Measurements from ENCODE around the gene SCGB1D2. TPM values are rescaled to one million over a fixed set of nuclear protein-coding genes. Genes with fewer than 3 reads are reported as not detected.

SCGB1D2 gene
- total and polyA plus RNA-seq, 8 donors: not detected

DNA sequence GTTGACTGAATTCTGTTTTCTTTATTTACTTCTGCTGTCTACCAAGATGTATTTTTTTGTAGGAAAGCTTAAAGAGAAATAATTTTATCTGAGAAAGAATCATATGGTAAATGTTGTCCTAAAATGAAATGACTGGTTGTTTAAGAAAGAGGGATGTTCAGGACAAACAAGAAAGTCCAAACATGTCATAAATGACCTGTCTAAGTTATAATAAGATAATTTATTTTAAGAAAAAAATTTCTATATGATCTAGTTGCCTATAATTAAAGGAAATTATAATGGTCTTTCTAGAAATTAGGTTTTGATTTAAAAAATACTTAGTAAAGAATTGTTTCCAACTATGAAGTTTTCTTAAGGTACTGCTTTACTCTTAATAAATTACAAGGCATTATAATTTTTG is 38.4 kb downstream of the SCGB1D2 start:
- H3K27ac ChIP-seq: no peak overlapping the region
- intact Hi-C loops (cut with DNase I): no loop called here
- no peak for ATAC-seq

More for the DNA sequence above, 38.4 kb downstream of the SCGB1D2 start:
- Histone ChIP-seq H3K36me3 (no peaks in the 10 kb centered on the region), H3K27me3 (peaks cover 0 to 2% of the 10 kb centered on the region in 2 donors), H3K9me3 (no peaks in the 10 kb centered on the region), H3K4me1 (no peaks in the 10 kb centered on the region), H3K4me3 (no peak overlapping the region)
- DNase-seq: no peak
- TF ChIP-seq, protein P1, sequence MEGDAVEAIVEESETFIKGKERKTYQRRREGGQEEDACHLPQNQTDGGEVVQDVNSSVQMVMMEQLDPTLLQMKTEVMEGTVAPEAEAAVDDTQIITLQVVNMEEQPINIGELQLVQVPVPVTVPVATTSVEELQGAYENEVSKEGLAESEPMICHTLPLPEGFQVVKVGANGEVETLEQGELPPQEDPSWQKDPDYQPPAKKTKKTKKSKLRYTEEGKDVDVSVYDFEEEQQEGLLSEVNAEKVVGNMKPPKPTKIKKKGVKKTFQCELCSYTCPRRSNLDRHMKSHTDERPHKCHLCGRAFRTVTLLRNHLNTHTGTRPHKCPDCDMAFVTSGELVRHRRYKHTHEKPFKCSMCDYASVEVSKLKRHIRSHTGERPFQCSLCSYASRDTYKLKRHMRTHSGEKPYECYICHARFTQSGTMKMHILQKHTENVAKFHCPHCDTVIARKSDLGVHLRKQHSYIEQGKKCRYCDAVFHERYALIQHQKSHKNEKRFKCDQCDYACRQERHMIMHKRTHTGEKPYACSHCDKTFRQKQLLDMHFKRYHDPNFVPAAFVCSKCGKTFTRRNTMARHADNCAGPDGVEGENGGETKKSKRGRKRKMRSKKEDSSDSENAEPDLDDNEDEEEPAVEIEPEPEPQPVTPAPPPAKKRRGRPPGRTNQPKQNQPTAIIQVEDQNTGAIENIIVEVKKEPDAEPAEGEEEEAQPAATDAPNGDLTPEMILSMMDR (IDR thresholded peaks at IDR 0.05): no peak

Other genes with a start within 250 kb of the SCGB1D2 start
- 10 to 100 TPM; 17.3 to 21.6 TPM for gene INCENP, start 118.2 kb upstream of the SCGB1D2 start, total RNA-seq
- gene INCENP, start 118.2 kb upstream of the SCGB1D2 start, polyA plus RNA-seq (ENCODE audit: insufficient read length in 6 of 6): 10 to 100 TPM; 27.4 to 47.4 (median 32.1) TPM
- not detected for gene SCGB1D1, start 52.0 kb upstream of the SCGB1D2 start, total RNA-seq
- gene SCGB1D1, start 52.0 kb upstream of the SCGB1D2 start, polyA plus RNA-seq (ENCODE audit: insufficient read length in 6 of 6): not detected
- gene SCGB2A1, start 33.6 kb upstream of the SCGB1D2 start, total RNA-seq: 1 to 10 TPM in 1 of 2 donors, not detected in 1; 3.4 TPM
- not detected for gene SCGB2A1, start 33.6 kb upstream of the SCGB1D2 start, polyA plus RNA-seq (ENCODE audit: insufficient read length in 6 of 6)
- gene SCGB2A2, start 27.9 kb downstream of the SCGB1D2 start, total RNA-seq: not detected
- not detected for gene SCGB2A2, start 27.9 kb downstream of the SCGB1D2 start, polyA plus RNA-seq (ENCODE audit: insufficient read length in 6 of 6)
- not detected for gene SCGB1D4, start 56.8 kb downstream of the SCGB1D2 start, total RNA-seq
- not detected for gene SCGB1D4, start 56.8 kb downstream of the SCGB1D2 start, polyA plus RNA-seq (ENCODE audit: insufficient read length in 6 of 6)
- 10 to 100 TPM; 12.8 to 26.6 TPM for gene ASRGL1, start 95.2 kb downstream of the SCGB1D2 start, total RNA-seq
- gene ASRGL1, start 95.2 kb downstream of the SCGB1D2 start, polyA plus RNA-seq (ENCODE audit: insufficient read length in 6 of 6): 1 to 10 TPM; 1.9 to 3.6 (median 2.9) TPM
- gene SCGB1A1, start 176.8 kb downstream of the SCGB1D2 start, total RNA-seq: 100 to 1,000 TPM in 1 of 2 donors, 1 to 10 TPM in 1; 3.5 to 397 TPM
- 10 to 100 TPM in 5 of 6 donors, 1 to 10 TPM in 1; 5.9 to 49.7 (median 19.0) TPM for gene SCGB1A1, start 176.8 kb downstream of the SCGB1D2 start, polyA plus RNA-seq (ENCODE audit: insufficient read length in 6 of 6)

All from left lung (tissue), 10 donors.